ENCODE measurements around the gene SNPH. TPM values are rescaled to one million over a fixed set of nuclear protein-coding genes. Genes with fewer than 3 reads are reported as not detected.

The SNPH gene
- total and polyA plus RNA-seq, 5 donors from 2014 or later = 0.97 to 7.5 (median 3.5) TPM

- no peak overlapping the region for H3K27ac ChIP-seq (ENCODE audit: insufficient read depth, low read length, poor library complexity, severe bottlenecking)
- Mint-ChIP-seq H3K4me1 (peaks cover 0 to 24% (median 14%) of the 10 kb centered on the region in 4 donors), H3K4me3 (no peak overlapping the region), H3K27me3 (no peaks in the 10 kb centered on the region), H3K27ac (peak overlapping the region in 2 of 3 donors; percentile 32 to 75), H3K36me3 (peaks cover 22% of the 10 kb centered on the region), H3K9me3 (no peaks in the 10 kb centered on the region)
- peaks cover 6% of the 10 kb centered on the region for H3K36me3 ChIP-seq (ENCODE audit: control insufficient read depth, insufficient read depth, low read length)
- H3K4me1 ChIP-seq (ENCODE audit: control insufficient read depth, insufficient read depth, low read length, poor library complexity, severe bottlenecking) = peaks cover 16% of the 10 kb centered on the region
- no peaks in the 10 kb centered on the region for H3K27me3 ChIP-seq (ENCODE audit: control insufficient read depth, insufficient read depth, low read length)
- no peak for ATAC-seq (ENCODE audit: low read depth in 2 of 2)
- DNase-seq = no peak
- H3K9me3 ChIP-seq (ENCODE audit: control insufficient read depth in 2 of 2, low read length in 2 of 2) = no peaks in the 10 kb centered on the region
- H3K4me3 ChIP-seq (ENCODE audit: low read depth, low read length) = no peak overlapping the region
Measured at GRCh38 chr20:1298888-1299511, 32.9 kb downstream of the SNPH start.

GRCh38 chr20:1299522-1299921 is 33.4 kb downstream of the SNPH start:
- Mint-ChIP-seq H3K4me1 (peaks cover 0 to 24% (median 14%) of the 10 kb centered on the region in 4 donors), H3K27ac (peak overlapping the region in 2 of 3 donors; percentile 32 to 75), H3K27me3 (no peaks in the 10 kb centered on the region), H3K9me3 (no peaks in the 10 kb centered on the region), H3K4me3 (no peak overlapping the region), H3K36me3 (peaks cover 24% of the 10 kb centered on the region)
- Histone ChIP-seq H3K36me3 (ENCODE audit: control insufficient read depth, insufficient read depth, low read length) (peaks cover 6% of the 10 kb centered on the region), H3K27me3 (ENCODE audit: control insufficient read depth, insufficient read depth, low read length) (no peaks in the 10 kb centered on the region), H3K9me3 (ENCODE audit: control insufficient read depth in 2 of 2, low read length in 2 of 2) (no peaks in the 10 kb centered on the region), H3K27ac (ENCODE audit: insufficient read depth, low read length, poor library complexity, severe bottlenecking) (no peak overlapping the region), H3K4me1 (ENCODE audit: control insufficient read depth, insufficient read depth, low read length, poor library complexity, severe bottlenecking) (peaks cover 16% of the 10 kb centered on the region), H3K4me3 (ENCODE audit: low read depth, low read length) (no peak overlapping the region)
- peak in 2 of 3 donors; percentile 20 to 55 for DNase-seq
- peak in 1 of 2 donors; percentile 25 for ATAC-seq (ENCODE audit: low read depth in 2 of 2)

DNA sequence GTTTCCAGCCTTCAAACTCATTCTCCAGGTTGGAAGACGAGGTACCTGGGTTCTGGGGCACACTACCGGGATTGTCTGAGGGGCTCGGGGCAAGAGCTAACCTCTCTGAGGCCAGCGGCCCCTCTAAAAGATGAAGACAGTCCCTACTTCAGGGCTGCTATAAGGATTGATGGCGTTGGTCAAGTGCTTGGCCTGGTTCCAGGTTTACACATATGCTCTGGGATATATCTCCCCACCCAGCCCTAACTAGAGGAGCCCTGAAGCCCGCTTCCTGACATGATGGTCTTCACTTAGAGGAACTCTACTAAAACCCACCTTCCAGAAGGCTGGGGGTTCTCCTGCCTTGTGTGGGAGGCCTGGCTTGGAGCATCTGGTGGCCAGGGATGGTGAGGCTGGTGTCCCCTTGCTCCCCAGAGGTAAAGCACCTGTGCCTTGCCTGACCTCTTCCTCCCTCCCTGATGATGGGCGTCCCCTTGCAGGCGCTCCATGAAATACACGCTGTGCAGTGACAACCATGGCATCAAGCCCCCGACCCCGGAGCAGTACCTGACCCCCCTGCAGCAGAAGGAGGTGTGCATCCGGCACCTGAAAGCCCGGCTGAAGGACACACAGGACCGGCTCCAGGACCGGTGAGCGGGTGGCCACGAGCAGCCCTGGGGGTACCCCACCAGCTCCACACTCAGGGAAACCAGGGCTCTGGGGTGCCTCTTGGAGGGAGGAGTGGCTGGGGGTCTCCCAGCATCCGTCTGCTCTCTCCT is 34.2 kb downstream of the SNPH start:
- Histone ChIP-seq H3K27ac (ENCODE audit: insufficient read depth, low read length, poor library complexity, severe bottlenecking) (no peak overlapping the region), H3K4me1 (ENCODE audit: control insufficient read depth, insufficient read depth, low read length, poor library complexity, severe bottlenecking) (peaks cover 16% of the 10 kb centered on the region), H3K9me3 (ENCODE audit: control insufficient read depth in 2 of 2, low read length in 2 of 2) (no peaks in the 10 kb centered on the region), H3K36me3 (ENCODE audit: control insufficient read depth, insufficient read depth, low read length) (peaks cover 6% of the 10 kb centered on the region), H3K4me3 (ENCODE audit: low read depth, low read length) (no peak overlapping the region), H3K27me3 (ENCODE audit: control insufficient read depth, insufficient read depth, low read length) (no peaks in the 10 kb centered on the region)
- Mint-ChIP-seq H3K36me3 (peaks cover 24% of the 10 kb centered on the region), H3K4me3 (no peak overlapping the region), H3K27ac (peak overlapping the region in 2 of 3 donors; percentile 42 to 96), H3K27me3 (no peaks in the 10 kb centered on the region), H3K9me3 (no peaks in the 10 kb centered on the region), H3K4me1 (peaks cover 0 to 24% (median 14%) of the 10 kb centered on the region in 4 donors)
- DNase-seq (no peak), ATAC-seq (ENCODE audit: low read depth in 2 of 2) (no peak)

DNA sequence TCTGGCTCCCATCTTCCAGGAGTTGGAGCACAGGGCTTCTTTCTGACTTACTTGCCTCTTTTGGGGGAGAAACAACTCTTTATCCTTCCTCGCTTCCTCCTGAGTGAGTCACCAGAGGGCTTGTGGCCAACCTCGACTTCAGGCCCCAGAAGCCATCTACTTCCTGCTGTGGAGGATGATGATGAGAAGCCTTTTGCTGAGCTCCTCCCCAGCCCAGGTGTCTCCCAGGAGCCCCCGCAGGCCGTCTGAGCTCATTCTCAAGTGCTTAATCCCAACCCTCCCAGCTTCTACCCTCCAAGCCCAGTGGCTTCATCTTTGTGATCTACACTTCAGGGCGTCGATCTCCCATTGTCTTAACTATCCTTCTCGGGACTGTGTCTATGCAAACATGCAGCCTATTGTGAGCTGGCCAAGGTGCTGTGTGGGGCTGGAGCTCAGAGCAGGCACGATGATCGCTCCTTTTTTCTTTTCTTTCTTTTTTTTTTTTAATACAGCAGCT is 35.0 kb downstream of the SNPH start:
- peak overlapping the region; percentile 33 for H3K27ac ChIP-seq (ENCODE audit: insufficient read depth, low read length, poor library complexity, severe bottlenecking)
- Mint-ChIP-seq H3K4me3 (peak overlapping the region in 2 of 4 donors; percentile 34 to 67), H3K36me3 (peaks cover 24% of the 10 kb centered on the region), H3K27ac (peak overlapping the region; percentile 42 to 96 (median 92)), H3K4me1 (peaks cover 0 to 22% (median 14%) of the 10 kb centered on the region in 4 donors), H3K9me3 (no peaks in the 10 kb centered on the region), H3K27me3 (no peaks in the 10 kb centered on the region)
- H3K27me3 ChIP-seq (ENCODE audit: control insufficient read depth, insufficient read depth, low read length) = no peaks in the 10 kb centered on the region
- DNase-seq = peak in 2 of 3 donors; percentile 28 to 82
- H3K36me3 ChIP-seq (ENCODE audit: control insufficient read depth, insufficient read depth, low read length) = peaks cover 6% of the 10 kb centered on the region
- no peaks in the 10 kb centered on the region for H3K9me3 ChIP-seq (ENCODE audit: control insufficient read depth in 2 of 2, low read length in 2 of 2)
- H3K4me1 ChIP-seq (ENCODE audit: control insufficient read depth, insufficient read depth, low read length, poor library complexity, severe bottlenecking) = peaks cover 16% of the 10 kb centered on the region
- H3K4me3 ChIP-seq (ENCODE audit: low read depth, low read length) = no peak overlapping the region
- peak; percentile 81 to 92 for ATAC-seq (ENCODE audit: low read depth in 2 of 2)

- DNase-seq = peak in 1 of 3 donors; percentile 47
- peak overlapping the region in 2 of 3 donors; percentile 34 to 71 for H3K27ac Mint-ChIP-seq
Measured at GRCh38 chr20:1302685-1303541, 36.8 kb downstream of the SNPH start.

DNA sequence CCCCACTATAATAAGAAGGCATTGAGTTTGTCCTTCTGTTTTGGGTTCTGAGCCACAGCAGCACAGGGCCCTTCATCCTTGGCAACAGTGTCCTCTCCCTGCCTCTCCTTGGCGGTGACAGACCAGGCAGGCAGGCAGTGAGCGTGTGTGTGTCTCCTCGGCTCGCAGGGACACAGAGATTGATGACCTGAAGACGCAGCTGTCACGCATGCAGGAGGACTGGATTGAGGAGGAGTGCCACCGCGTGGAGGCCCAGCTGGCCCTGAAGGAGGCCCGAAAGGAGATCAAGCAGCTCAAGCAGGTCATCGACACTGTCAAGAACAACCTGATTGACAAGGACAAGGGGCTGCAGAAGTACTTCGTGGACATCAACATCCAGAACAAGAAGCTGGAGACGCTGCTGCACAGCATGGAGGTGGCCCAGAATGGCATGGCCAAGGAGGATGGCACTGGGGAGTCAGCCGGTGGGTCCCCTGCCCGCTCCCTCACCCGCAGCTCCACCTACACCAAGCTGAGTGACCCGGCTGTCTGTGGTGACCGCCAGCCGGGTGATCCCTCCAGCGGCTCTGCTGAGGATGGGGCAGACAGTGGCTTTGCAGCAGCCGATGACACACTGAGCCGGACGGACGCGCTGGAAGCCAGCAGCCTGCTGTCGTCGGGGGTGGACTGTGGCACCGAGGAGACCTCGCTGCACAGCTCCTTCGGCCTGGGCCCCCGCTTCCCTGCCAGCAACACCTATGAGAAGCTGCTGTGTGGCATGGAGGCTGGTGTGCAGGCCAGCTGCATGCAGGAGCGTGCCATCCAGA is 38.8 kb downstream of the SNPH start:
- Histone ChIP-seq H3K36me3 (ENCODE audit: control insufficient read depth, insufficient read depth, low read length) (no peaks in the 10 kb centered on the region), H3K27ac (ENCODE audit: insufficient read depth, low read length, poor library complexity, severe bottlenecking) (no peak overlapping the region), H3K4me3 (ENCODE audit: low read depth, low read length) (no peak overlapping the region), H3K27me3 (ENCODE audit: control insufficient read depth, insufficient read depth, low read length) (no peaks in the 10 kb centered on the region), H3K4me1 (ENCODE audit: control insufficient read depth, insufficient read depth, low read length, poor library complexity, severe bottlenecking) (peaks cover 14% of the 10 kb centered on the region), H3K9me3 (ENCODE audit: control insufficient read depth in 2 of 2, low read length in 2 of 2) (no peaks in the 10 kb centered on the region)
- ATAC-seq (ENCODE audit: low read depth in 2 of 2) (no peak), DNase-seq (no peak)
- no peaks in the 10 kb centered on the region for H3K27me3 Mint-ChIP-seq
- H3K4me3 Mint-ChIP-seq = no peak overlapping the region
- H3K9me3 Mint-ChIP-seq = no peaks in the 10 kb centered on the region
- H3K36me3 Mint-ChIP-seq = peaks cover 13% of the 10 kb centered on the region
- peaks cover 0 to 12% (median 10%) of the 10 kb centered on the region in 4 donors for H3K4me1 Mint-ChIP-seq
- H3K27ac Mint-ChIP-seq = peak overlapping the region in 1 of 3 donors; percentile 48

More at GRCh38 chr20:1302685-1303541, 36.8 kb downstream of the SNPH start:
- Mint-ChIP-seq H3K9me3 (no peaks in the 10 kb centered on the region), H3K4me1 (peaks cover 0 to 22% (median 14%) of the 10 kb centered on the region in 4 donors), H3K4me3 (no peak overlapping the region), H3K27me3 (no peaks in the 10 kb centered on the region), H3K36me3 (peaks cover 21% of the 10 kb centered on the region)
- no peak overlapping the region for H3K27ac ChIP-seq (ENCODE audit: insufficient read depth, low read length, poor library complexity, severe bottlenecking)
- peaks cover 16% of the 10 kb centered on the region for H3K4me1 ChIP-seq (ENCODE audit: control insufficient read depth, insufficient read depth, low read length, poor library complexity, severe bottlenecking)
- ATAC-seq (ENCODE audit: low read depth in 2 of 2) = no peak
- no peaks in the 10 kb centered on the region for H3K9me3 ChIP-seq (ENCODE audit: control insufficient read depth in 2 of 2, low read length in 2 of 2)
- H3K36me3 ChIP-seq (ENCODE audit: control insufficient read depth, insufficient read depth, low read length) = peaks cover 6% of the 10 kb centered on the region
- no peaks in the 10 kb centered on the region for H3K27me3 ChIP-seq (ENCODE audit: control insufficient read depth, insufficient read depth, low read length)
- H3K4me3 ChIP-seq (ENCODE audit: low read depth, low read length) = no peak overlapping the region

DNA sequence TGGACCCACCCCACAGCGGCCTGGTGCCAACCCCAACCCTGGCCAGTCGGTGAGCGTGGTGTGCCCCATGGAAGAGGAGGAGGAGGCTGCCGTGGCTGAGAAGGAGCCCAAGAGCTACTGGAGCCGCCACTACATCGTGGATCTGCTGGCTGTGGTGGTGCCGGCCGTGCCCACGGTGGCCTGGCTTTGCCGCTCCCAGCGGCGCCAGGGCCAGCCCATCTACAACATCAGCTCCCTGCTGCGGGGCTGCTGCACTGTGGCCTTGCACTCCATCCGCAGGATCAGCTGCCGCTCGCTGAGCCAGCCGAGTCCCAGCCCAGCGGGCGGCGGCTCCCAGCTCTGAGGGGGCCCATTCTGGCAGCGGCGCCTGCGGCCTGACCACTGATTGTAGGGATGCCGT is 39.6 kb downstream of the SNPH start:
- Mint-ChIP-seq H3K4me3 (no peak overlapping the region), H3K27me3 (no peaks in the 10 kb centered on the region), H3K36me3 (peaks cover 13% of the 10 kb centered on the region), H3K9me3 (no peaks in the 10 kb centered on the region), H3K27ac (no peak overlapping the region), H3K4me1 (peaks cover 0 to 10% (median 8%) of the 10 kb centered on the region in 4 donors)
- DNase-seq (no peak), ATAC-seq (ENCODE audit: low read depth in 2 of 2) (no peak)
- H3K27me3 ChIP-seq (ENCODE audit: control insufficient read depth, insufficient read depth, low read length) = no peaks in the 10 kb centered on the region
- H3K27ac ChIP-seq (ENCODE audit: insufficient read depth, low read length, poor library complexity, severe bottlenecking) = no peak overlapping the region
- H3K9me3 ChIP-seq (ENCODE audit: control insufficient read depth in 2 of 2, low read length in 2 of 2) = no peaks in the 10 kb centered on the region
- peaks cover 6% of the 10 kb centered on the region for H3K4me1 ChIP-seq (ENCODE audit: control insufficient read depth, insufficient read depth, low read length, poor library complexity, severe bottlenecking)
- no peak overlapping the region for H3K4me3 ChIP-seq (ENCODE audit: low read depth, low read length)
- no peaks in the 10 kb centered on the region for H3K36me3 ChIP-seq (ENCODE audit: control insufficient read depth, insufficient read depth, low read length)
